HepG2 (cell line): ENCODE data around the gene PATZ1.

Source experiments
- EHMT2 ChIP-seq: fragments of 200-600 bp; sonication (generic); IDR thresholded peaks from 2 replicates; pipeline ENCODE4 v1.7.0; 2017; ENCODE audit warnings: antibody characterized with exemption, low read depth, low read length, borderline replicate concordance
- GZF1 ChIP-seq: sonication (generic); formaldehyde crosslinking; IDR thresholded peaks from 2 replicates; pipeline ENCODE4 v1.5.1; 2020; ENCODE audit warnings: mild to moderate bottlenecking, missing genetic modification reagents
- HNRNPK ChIP-seq: fragments of 200-400 bp; formaldehyde crosslinking; IDR thresholded peaks from 2 replicates; pipeline ENCODE4 v1.6.1; 2018; ENCODE audit warnings: low read length, low read depth, moderate library complexity, mild to moderate bottlenecking; ENCODE audit not compliant: poor library complexity, severe bottlenecking
- IKZF1 ChIP-seq: fragments of 450-650 bp; IDR thresholded peaks from 2 replicates; pipeline ENCODE4 v1.7.1; 2016
- MYNN ChIP-seq: sonication (generic); formaldehyde crosslinking; IDR thresholded peaks from 2 replicates; pipeline ENCODE4 v1.4.0; 2020; ENCODE audit warnings: mild to moderate bottlenecking, low read depth, missing genetic modification reagents
- NFYB ChIP-seq: sonication (generic); formaldehyde crosslinking; IDR thresholded peaks from 2 replicates; pipeline ENCODE4 v1.4.0; 2020; ENCODE audit warnings: missing genetic modification reagents
- RAD21 ChIP-seq: fragments of 450-650 bp; formaldehyde crosslinking; IDR thresholded peaks from 2 replicates; pipeline ENCODE4 v1.5.0; 2020; ENCODE audit warnings: mild to moderate bottlenecking
- ZFP36L1 ChIP-seq: sonication (generic); formaldehyde crosslinking; IDR thresholded peaks from 2 replicates; pipeline ENCODE4 v1.8.0; 2022; ENCODE audit warnings: mild to moderate bottlenecking, missing genetic modification reagents, moderate library complexity
- ZNF33B ChIP-seq: sonication (generic); formaldehyde crosslinking; IDR thresholded peaks from 2 replicates; pipeline ENCODE4 v1.5.1; 2020; ENCODE audit warnings: mild to moderate bottlenecking, missing genetic modification reagents
- ZSCAN29 ChIP-seq: sonication (generic); formaldehyde crosslinking; conservative IDR thresholded peaks from 2 replicates; pipeline ENCODE4 v1.4.0; 2020; ENCODE audit warnings: mild to moderate bottlenecking, missing genetic modification reagents
- TF ChIP-seq, protein P1 (sequence below): sonication (generic); formaldehyde crosslinking; IDR thresholded peaks from 2 replicates; pipeline ENCODE4 v1.5.0; 2020; ENCODE audit warnings: mild to moderate bottlenecking, missing genetic modification reagents, moderate library complexity
- TF ChIP-seq, protein P2 (sequence below): sonication (generic); formaldehyde crosslinking; IDR thresholded peaks from 2 replicates; pipeline ENCODE4 v1.8.1; 2023; ENCODE audit warnings: missing genetic modification reagents, inconsistent platforms, borderline replicate concordance
- TF ChIP-seq, protein P3 (sequence below), 2 experiments: fragments of 450-650 bp in 1 of 2; sonication (generic) in 1 of 2; formaldehyde crosslinking in 1 of 2; IDR thresholded peaks; 2 replicates each; pipeline versions ENCODE4 v1.6.1 to v1.8.0; 2016 to 2022; ENCODE audit warnings: antibody characterized with exemption in 1 of 2, mild to moderate bottlenecking in 1 of 2, missing genetic modification reagents in 1 of 2
- TF ChIP-seq, protein P4 (sequence below): sonication (generic); formaldehyde crosslinking; IDR thresholded peaks from 2 replicates; pipeline ENCODE4 v1.4.0; 2020; ENCODE audit warnings: missing genetic modification reagents

DNA sequence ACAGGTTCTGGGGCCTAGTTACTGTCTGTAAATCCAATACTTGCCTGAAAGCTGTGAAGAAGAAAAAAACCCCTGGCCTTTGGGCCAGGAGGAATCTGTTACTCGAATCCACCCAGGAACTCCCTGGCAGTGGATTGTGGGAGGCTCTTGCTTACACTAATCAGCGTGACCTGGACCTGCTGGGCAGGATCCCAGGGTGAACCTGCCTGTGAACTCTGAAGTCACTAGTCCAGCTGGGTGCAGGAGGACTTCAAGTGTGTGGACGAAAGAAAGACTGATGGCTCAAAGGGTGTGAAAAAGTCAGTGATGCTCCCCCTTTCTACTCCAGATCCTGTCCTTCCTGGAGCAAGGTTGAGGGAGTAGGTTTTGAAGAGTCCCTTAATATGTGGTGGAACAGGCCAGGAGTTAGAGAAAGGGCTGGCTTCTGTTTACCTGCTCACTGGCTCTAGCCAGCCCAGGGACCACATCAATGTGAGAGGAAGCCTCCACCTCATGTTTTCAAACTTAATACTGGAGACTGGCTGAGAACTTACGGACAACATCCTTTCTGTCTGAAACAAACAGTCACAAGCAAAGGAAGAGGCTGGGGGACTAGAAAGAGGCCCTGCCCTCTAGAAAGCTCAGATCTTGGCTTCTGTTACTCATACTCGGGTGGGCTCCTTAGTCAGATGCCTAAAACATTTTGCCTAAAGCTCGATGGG lies 67.4 kb downstream of the PATZ1 start:
- TF ChIP-seq HNRNPK: no peak
- TF ChIP-seq GZF1 (CRISPR knock-in tag): no peak
- TF ChIP-seq IKZF1: no peak
- no peak for TF ChIP-seq ZNF33B (CRISPR knock-in tag)
- TF ChIP-seq, protein P1, sequence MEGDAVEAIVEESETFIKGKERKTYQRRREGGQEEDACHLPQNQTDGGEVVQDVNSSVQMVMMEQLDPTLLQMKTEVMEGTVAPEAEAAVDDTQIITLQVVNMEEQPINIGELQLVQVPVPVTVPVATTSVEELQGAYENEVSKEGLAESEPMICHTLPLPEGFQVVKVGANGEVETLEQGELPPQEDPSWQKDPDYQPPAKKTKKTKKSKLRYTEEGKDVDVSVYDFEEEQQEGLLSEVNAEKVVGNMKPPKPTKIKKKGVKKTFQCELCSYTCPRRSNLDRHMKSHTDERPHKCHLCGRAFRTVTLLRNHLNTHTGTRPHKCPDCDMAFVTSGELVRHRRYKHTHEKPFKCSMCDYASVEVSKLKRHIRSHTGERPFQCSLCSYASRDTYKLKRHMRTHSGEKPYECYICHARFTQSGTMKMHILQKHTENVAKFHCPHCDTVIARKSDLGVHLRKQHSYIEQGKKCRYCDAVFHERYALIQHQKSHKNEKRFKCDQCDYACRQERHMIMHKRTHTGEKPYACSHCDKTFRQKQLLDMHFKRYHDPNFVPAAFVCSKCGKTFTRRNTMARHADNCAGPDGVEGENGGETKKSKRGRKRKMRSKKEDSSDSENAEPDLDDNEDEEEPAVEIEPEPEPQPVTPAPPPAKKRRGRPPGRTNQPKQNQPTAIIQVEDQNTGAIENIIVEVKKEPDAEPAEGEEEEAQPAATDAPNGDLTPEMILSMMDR (CRISPR knock-in tag): no peak
- TF ChIP-seq ZFP36L1: no peak
- TF ChIP-seq, protein P2, sequence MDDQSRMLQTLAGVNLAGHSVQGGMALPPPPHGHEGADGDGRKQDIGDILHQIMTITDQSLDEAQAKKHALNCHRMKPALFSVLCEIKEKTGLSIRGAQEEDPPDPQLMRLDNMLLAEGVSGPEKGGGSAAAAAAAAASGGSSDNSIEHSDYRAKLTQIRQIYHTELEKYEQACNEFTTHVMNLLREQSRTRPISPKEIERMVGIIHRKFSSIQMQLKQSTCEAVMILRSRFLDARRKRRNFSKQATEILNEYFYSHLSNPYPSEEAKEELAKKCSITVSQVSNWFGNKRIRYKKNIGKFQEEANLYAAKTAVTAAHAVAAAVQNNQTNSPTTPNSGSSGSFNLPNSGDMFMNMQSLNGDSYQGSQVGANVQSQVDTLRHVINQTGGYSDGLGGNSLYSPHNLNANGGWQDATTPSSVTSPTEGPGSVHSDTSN: no peak
- TF ChIP-seq NFYB: no peak
- TF ChIP-seq, protein P3, sequence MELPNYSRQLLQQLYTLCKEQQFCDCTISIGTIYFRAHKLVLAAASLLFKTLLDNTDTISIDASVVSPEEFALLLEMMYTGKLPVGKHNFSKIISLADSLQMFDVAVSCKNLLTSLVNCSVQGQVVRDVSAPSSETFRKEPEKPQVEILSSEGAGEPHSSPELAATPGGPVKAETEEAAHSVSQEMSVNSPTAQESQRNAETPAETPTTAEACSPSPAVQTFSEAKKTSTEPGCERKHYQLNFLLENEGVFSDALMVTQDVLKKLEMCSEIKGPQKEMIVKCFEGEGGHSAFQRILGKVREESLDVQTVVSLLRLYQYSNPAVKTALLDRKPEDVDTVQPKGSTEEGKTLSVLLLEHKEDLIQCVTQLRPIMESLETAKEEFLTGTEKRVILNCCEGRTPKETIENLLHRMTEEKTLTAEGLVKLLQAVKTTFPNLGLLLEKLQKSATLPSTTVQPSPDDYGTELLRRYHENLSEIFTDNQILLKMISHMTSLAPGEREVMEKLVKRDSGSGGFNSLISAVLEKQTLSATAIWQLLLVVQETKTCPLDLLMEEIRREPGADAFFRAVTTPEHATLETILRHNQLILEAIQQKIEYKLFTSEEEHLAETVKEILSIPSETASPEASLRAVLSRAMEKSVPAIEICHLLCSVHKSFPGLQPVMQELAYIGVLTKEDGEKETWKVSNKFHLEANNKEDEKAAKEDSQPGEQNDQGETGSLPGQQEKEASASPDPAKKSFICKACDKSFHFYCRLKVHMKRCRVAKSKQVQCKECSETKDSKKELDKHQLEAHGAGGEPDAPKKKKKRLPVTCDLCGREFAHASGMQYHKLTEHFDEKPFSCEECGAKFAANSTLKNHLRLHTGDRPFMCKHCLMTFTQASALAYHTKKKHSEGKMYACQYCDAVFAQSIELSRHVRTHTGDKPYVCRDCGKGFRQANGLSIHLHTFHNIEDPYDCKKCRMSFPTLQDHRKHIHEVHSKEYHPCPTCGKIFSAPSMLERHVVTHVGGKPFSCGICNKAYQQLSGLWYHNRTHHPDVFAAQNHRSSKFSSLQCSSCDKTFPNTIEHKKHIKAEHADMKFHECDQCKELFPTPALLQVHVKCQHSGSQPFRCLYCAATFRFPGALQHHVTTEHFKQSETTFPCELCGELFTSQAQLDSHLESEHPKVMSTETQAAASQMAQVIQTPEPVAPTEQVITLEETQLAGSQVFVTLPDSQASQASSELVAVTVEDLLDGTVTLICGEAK (IDR thresholded peaks at IDR 0.05): no peak
- TF ChIP-seq, protein P3 (CRISPR knock-in tag; IDR thresholded peaks at IDR 0.05): no peak
- no peak for TF ChIP-seq MYNN (CRISPR knock-in tag)
- TF ChIP-seq ZSCAN29 (CRISPR knock-in tag): no peak
- no peak for TF ChIP-seq RAD21 (CRISPR knock-in tag)
- no peak for TF ChIP-seq EHMT2
- TF ChIP-seq, protein P4, sequence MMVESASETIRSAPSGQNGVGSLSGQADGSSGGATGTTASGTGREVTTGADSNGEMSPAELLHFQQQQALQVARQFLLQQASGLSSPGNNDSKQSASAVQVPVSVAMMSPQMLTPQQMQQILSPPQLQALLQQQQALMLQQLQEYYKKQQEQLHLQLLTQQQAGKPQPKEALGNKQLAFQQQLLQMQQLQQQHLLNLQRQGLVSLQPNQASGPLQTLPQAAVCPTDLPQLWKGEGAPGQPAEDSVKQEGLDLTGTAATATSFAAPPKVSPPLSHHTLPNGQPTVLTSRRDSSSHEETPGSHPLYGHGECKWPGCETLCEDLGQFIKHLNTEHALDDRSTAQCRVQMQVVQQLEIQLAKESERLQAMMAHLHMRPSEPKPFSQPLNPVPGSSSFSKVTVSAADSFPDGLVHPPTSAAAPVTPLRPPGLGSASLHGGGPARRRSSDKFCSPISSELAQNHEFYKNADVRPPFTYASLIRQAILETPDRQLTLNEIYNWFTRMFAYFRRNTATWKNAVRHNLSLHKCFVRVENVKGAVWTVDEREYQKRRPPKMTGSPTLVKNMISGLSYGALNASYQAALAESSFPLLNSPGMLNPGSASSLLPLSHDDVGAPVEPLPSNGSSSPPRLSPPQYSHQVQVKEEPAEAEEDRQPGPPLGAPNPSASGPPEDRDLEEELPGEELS (CRISPR knock-in tag): no peak
